Keratinocyte (primary cell): ENCODE results near the gene CHERP.

ENCODE experiments used
- EZH2 ChIP-seq: IDR thresholded peaks from one replicate; pipeline ENCODE4 v1.6.1; 2012; ENCODE audit warnings: inconsistent platforms, mild to moderate bottlenecking, low read length, moderate library complexity
- TF ChIP-seq, protein P1 (sequence below), 3 experiments: IDR thresholded peaks in 1 of 3; conservative IDR thresholded peaks in 1 of 3; optimal IDR thresholded peaks in 1 of 3; 2 replicates in 2 of 3; 3 replicates in 1 of 3; pipeline versions ENCODE3 to v1.5.1; 2011; ENCODE audit warnings: low read length in 3 of 3, mild to moderate bottlenecking in 3 of 3, moderate library complexity in 2 of 3, control low read depth in 1 of 3, inconsistent platforms in 1 of 3; ENCODE audit not compliant: insufficient read depth in 2 of 3; ENCODE audit errors: extremely low read depth in 1 of 3

DNA sequence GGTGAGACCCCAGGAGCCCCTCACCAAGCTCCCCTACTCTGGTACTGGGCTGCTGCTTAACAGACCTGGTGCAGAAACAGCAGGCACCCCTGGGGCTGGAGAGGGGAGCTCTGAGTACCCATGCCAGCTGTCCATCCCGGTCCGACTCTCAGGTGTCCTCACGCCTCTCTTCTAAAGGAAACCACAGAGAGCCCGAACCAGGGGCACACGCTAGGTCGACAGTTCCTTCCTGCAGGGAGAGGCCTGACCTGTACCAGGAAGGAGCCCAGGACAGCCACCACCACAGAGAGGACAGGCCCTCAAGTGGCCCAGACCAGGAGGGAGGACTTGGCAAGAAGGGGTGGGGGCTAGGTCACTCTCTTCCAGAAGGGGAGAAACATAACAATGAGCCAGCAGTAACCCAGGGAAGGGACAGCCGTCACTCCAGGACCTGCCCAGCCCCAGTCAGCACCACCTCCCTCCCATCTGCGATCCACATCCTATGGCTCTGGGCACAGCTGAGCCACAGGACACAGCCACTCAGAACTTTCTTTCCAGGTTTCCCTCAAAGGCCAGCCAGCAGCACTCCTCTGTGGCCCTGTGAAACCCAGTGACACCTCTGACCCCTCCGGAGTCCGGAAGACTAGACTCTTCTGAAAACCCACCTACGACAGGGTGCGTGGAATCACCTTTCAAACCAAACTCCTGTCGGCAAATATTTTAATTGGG, 43.0 kb upstream of the CHERP start:
- no peak for TF ChIP-seq EZH2
- TF ChIP-seq, protein P1, sequence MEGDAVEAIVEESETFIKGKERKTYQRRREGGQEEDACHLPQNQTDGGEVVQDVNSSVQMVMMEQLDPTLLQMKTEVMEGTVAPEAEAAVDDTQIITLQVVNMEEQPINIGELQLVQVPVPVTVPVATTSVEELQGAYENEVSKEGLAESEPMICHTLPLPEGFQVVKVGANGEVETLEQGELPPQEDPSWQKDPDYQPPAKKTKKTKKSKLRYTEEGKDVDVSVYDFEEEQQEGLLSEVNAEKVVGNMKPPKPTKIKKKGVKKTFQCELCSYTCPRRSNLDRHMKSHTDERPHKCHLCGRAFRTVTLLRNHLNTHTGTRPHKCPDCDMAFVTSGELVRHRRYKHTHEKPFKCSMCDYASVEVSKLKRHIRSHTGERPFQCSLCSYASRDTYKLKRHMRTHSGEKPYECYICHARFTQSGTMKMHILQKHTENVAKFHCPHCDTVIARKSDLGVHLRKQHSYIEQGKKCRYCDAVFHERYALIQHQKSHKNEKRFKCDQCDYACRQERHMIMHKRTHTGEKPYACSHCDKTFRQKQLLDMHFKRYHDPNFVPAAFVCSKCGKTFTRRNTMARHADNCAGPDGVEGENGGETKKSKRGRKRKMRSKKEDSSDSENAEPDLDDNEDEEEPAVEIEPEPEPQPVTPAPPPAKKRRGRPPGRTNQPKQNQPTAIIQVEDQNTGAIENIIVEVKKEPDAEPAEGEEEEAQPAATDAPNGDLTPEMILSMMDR (optimal IDR thresholded peaks at IDR 0.05 in 1 of 3, IDR thresholded peaks at IDR 0.05 in 1 of 3, conservative IDR thresholded peaks at IDR 0.05 in 1 of 3; ENCODE audit: extremely low read depth in 1 of 3, insufficient read depth in 2 of 3, low read length in 3 of 3): no peak
